ENCODE data around the gene CNNM4. TPM values are rescaled to one million over a fixed set of nuclear protein-coding genes. Genes with fewer than 3 reads are reported as not detected.

The CNNM4 gene
- total and polyA plus RNA-seq, 4 donors: 0.82 to 2.3 (median 2.1) TPM

GRCh38 chr2:96730212-96730611, 30.5 kb upstream of the CNNM4 start:
- Histone ChIP-seq H3K36me3 (ENCODE audit: control insufficient read depth in 4 of 4, insufficient read depth in 3 of 4, low read depth in 1 of 4, low read length in 3 of 4) (peaks cover 11 to 56% (median 40%) of the 10 kb centered on the region in 4 donors), H3K9ac (ENCODE audit: low read depth in 1 of 2, low read length in 2 of 2) (no peak overlapping the region), H3K9me3 (ENCODE audit: control insufficient read depth in 4 of 4, low read length in 3 of 4) (no peaks in the 10 kb centered on the region), H3K4me3 (ENCODE audit: low read depth in 1 of 3, low read length in 3 of 3) (no peak overlapping the region), H3K4me1 (ENCODE audit: control insufficient read depth in 4 of 4, insufficient read depth in 4 of 4, low read length in 3 of 4) (peaks cover 0 to 2% (median under 1%) of the 10 kb centered on the region in 4 donors), H3K27ac (ENCODE audit: low read depth in 1 of 2, low read length in 2 of 2) (no peak overlapping the region), H3K27me3 (ENCODE audit: control insufficient read depth in 4 of 4, insufficient read depth in 4 of 4, low read length in 3 of 4) (no peaks in the 10 kb centered on the region)
- 95% methylated on average over 2 of the region's 2 CpGs for whole genome bisulfite sequencing
- TF ChIP-seq FOXA1 (IDR thresholded peaks at IDR 0.05): no peak
- no peak for TF ChIP-seq GABPA (IDR thresholded peaks at IDR 0.05 in 1 of 2, conservative IDR thresholded peaks at IDR 0.05 in 1 of 2)
- TF ChIP-seq ZBTB33 (IDR thresholded peaks at IDR 0.05): no peak
- no peak for TF ChIP-seq TAF1 (conservative IDR thresholded peaks at IDR 0.05)
- no peak for TF ChIP-seq RAD21 (IDR thresholded peaks at IDR 0.05)
- TF ChIP-seq HNF4A (conservative IDR thresholded peaks at IDR 0.05): no peak
- TF ChIP-seq SP1 (IDR thresholded peaks at IDR 0.05): no peak
- TF ChIP-seq HNF4G (IDR thresholded peaks at IDR 0.05): no peak
- TF ChIP-seq RXRA (IDR thresholded peaks at IDR 0.05): no peak
- DNase-seq (ENCODE audit: low spot score): no peak

GRCh38 chr2:96733931-96734330, 26.8 kb upstream of the CNNM4 start:
- TF ChIP-seq REST (IDR thresholded peaks at IDR 0.05) (no peak), ZBTB33 (IDR thresholded peaks at IDR 0.05) (no peak), RAD21 (IDR thresholded peaks at IDR 0.05) (no peak), RXRA (IDR thresholded peaks at IDR 0.05) (no peak), SP1 (IDR thresholded peaks at IDR 0.05) (no peak), HNF4G (IDR thresholded peaks at IDR 0.05) (no peak), MAX (IDR thresholded peaks at IDR 0.05) (no peak), ATF3 (IDR thresholded peaks at IDR 0.05) (no peak), GABPA (IDR thresholded peaks at IDR 0.05 in 1 of 2, conservative IDR thresholded peaks at IDR 0.05 in 1 of 2) (no peak), JUND (IDR thresholded peaks at IDR 0.05) (no peak), FOXA2 (IDR thresholded peaks at IDR 0.05) (no peak), TAF1 (conservative IDR thresholded peaks at IDR 0.05) (no peak), YY1 (IDR thresholded peaks at IDR 0.05) (no peak), NR2F2 (IDR thresholded peaks at IDR 0.05) (no peak), FOXA1 (IDR thresholded peaks at IDR 0.05) (no peak)
- H3K27me3 ChIP-seq (ENCODE audit: control insufficient read depth in 4 of 4, insufficient read depth in 4 of 4, low read length in 3 of 4): no peaks in the 10 kb centered on the region
- no peak for DNase-seq (ENCODE audit: low spot score)
- H3K36me3 ChIP-seq (ENCODE audit: control insufficient read depth in 4 of 4, insufficient read depth in 3 of 4, low read depth in 1 of 4, low read length in 3 of 4): peaks cover 6 to 47% (median 30%) of the 10 kb centered on the region in 4 donors
- no peaks in the 10 kb centered on the region for H3K9me3 ChIP-seq (ENCODE audit: control insufficient read depth in 4 of 4, low read length in 3 of 4)
- H3K9ac ChIP-seq (ENCODE audit: low read depth in 1 of 2, low read length in 2 of 2): no peak overlapping the region
- no peak overlapping the region for H3K27ac ChIP-seq (ENCODE audit: low read depth in 1 of 2, low read length in 2 of 2)
- no peak overlapping the region for H3K4me3 ChIP-seq (ENCODE audit: low read depth in 1 of 3, low read length in 3 of 3)
- WGBS: 91% methylated on average over 3 of the region's 3 CpGs
- H3K4me1 ChIP-seq (ENCODE audit: control insufficient read depth in 4 of 4, insufficient read depth in 4 of 4, low read length in 3 of 4): peaks cover 0 to 11% (median 9%) of the 10 kb centered on the region in 4 donors
